K562 (cell line): ENCODE measurements around the gene ASIP. TPM values are rescaled to one million over a fixed set of nuclear protein-coding genes. Genes with fewer than 3 reads are reported as not detected.

Experiments
- ATAC-seq: fragments of 200-7000 bp; cut with Tn5 transposase; 3 replicates; pipeline ENCODE4 v1.9.1; 2020; ENCODE audit warnings: moderate library complexity
- BruUV-seq: library from RNA; stranded (reverse); fragments of 400-500 nt; replicated peaks from 2 replicates; lab custom pipeline; 2021; lab: Mats Ljungman, UMichigan
- CTCF ChIA-PET: fragments of 300-600 bp; formaldehyde crosslinking; extraction: SDS; loops from one replicate; lab custom pipeline; 2021; ENCODE audit warnings: low intra/inter-chr PET ratio; lab: Yijun Ruan, JAX
- POLR2A ChIA-PET: fragments of 300-600, 350-650 bp; sonication (Branson Sonifier 250); formaldehyde crosslinking; extraction: SDS; loops from one replicate; lab custom pipeline; 2021; ENCODE audit warnings: antibody characterized with exemption, inconsistent platforms; lab: Yijun Ruan, JAX
- DNase-seq, 4 experiments: peaks; one replicate each; pipeline versions ENCODE4 v3.0.0 to v3.0.0-alpha.2; 2011 to 2018; ENCODE audit warnings: low spot score in 3 of 4, mixed read lengths in 3 of 4; ENCODE audit errors: extremely low read depth in 1 of 4
- FAIRE-seq: peaks from 2 replicates; lab custom pipeline; 2011; peaks lifted over from hg19 to GRCh38; lab: Jason Lieb, UNC
- H2AFZ ChIP-seq: 2 replicates; pipeline ENCODE4 v1.6.0; 2011; ENCODE audit warnings: low read depth, low read length, control low read depth, inconsistent platforms
- H3K27ac ChIP-seq: fragments of 200-600 bp; 3 replicates; pipeline ENCODE4 v1.8.0; 2011; ENCODE audit warnings: low read depth, mild to moderate bottlenecking, control low read depth, inconsistent platforms, low read length, moderate library complexity, mixed read lengths; ENCODE audit errors: extremely low read depth
- H3K27me3 ChIP-seq, 2 experiments: fragments of 300-600 bp in 1 of 2; 2 replicates in 1 of 2; 3 replicates in 1 of 2; pipeline versions ENCODE4 v1.6.0 to v1.8.0; 2011; ENCODE audit warnings: inconsistent platforms in 2 of 2, low read length in 2 of 2, mild to moderate bottlenecking in 1 of 2, mixed read lengths in 1 of 2, moderate library complexity in 1 of 2; ENCODE audit not compliant: control insufficient read depth in 2 of 2, insufficient read depth in 2 of 2
- H3K36me3 ChIP-seq: fragments of 300-600 bp; 3 replicates; pipeline ENCODE4 v1.8.0; 2011; ENCODE audit warnings: mild to moderate bottlenecking, low read length, inconsistent platforms; ENCODE audit not compliant: control insufficient read depth, insufficient read depth
- H3K4me1 ChIP-seq, 2 experiments: fragments of 200-600 bp in 1 of 2; replicated peaks in 1 of 2; 2 replicates in 1 of 2; 3 replicates in 1 of 2; pipeline versions ENCODE4 v1.5.1 to v1.8.0; 2011; ENCODE audit warnings: inconsistent platforms in 2 of 2, low read length in 2 of 2, mild to moderate bottlenecking in 1 of 2, mixed read lengths in 1 of 2, moderate library complexity in 1 of 2; ENCODE audit not compliant: control insufficient read depth in 2 of 2, insufficient read depth in 2 of 2
- H3K4me2 ChIP-seq: 2 replicates; pipeline ENCODE4 v1.6.1; 2011; ENCODE audit warnings: low read length, control low read depth, inconsistent platforms, mixed read lengths; ENCODE audit not compliant: insufficient read depth
- H3K4me3 ChIP-seq: fragments of 200-600 bp; sonication (generic), shearing (Covaris generic); 2 replicates; pipeline ENCODE4 v1.5.1; 2016; ENCODE audit warnings: control low read depth, inconsistent platforms
- H3K79me2 ChIP-seq: fragments of 200-600 bp; 3 replicates; pipeline ENCODE4 v1.8.0; 2011; ENCODE audit warnings: low read length, inconsistent platforms; ENCODE audit not compliant: control insufficient read depth, insufficient read depth
- H3K9ac ChIP-seq, 2 experiments: 2 replicates each; pipeline versions ENCODE4 v1.6.0 to v1.6.1; 2011; ENCODE audit warnings: low read depth in 2 of 2, low read length in 2 of 2, control low read depth in 1 of 2, inconsistent platforms in 1 of 2, mild to moderate bottlenecking in 1 of 2, mixed read lengths in 1 of 2; ENCODE audit not compliant: insufficient read depth in 1 of 2
- H3K9me1 ChIP-seq: one replicate; pipeline ENCODE4 v1.6.0; 2011; ENCODE audit warnings: inconsistent platforms, mild to moderate bottlenecking, low read length, moderate library complexity; ENCODE audit not compliant: control insufficient read depth, insufficient read depth
- H3K9me3 ChIP-seq: replicated peaks from 2 replicates; pipeline ENCODE4 v1.5.1; 2011; ENCODE audit warnings: low read depth, low read length, inconsistent platforms; ENCODE audit not compliant: control insufficient read depth, insufficient read depth
- H4K20me1 ChIP-seq: replicated peaks from 2 replicates; pipeline ENCODE4 v1.6.1; 2011; ENCODE audit warnings: low read length, inconsistent platforms, mixed read lengths; ENCODE audit not compliant: control insufficient read depth, insufficient read depth
- BACH1 ChIP-seq: fragments of 200-800 bp; sonication (Bioruptor generic); IDR thresholded peaks from 2 replicates; pipeline ENCODE4 v1.6.1; 2016; ENCODE audit warnings: missing genetic modification characterization, missing compliant biosample characterization
- BMI1 ChIP-seq: fragments of 150-350 bp; IDR thresholded peaks from 2 replicates; pipeline ENCODE4 v1.6.1; 2014; ENCODE audit warnings: low read length
- CBX8 ChIP-seq: fragments of 200-600 bp; sonication (generic); IDR thresholded peaks from 2 replicates; pipeline ENCODE4 v1.6.1; 2012; ENCODE audit warnings: borderline replicate concordance, mixed run types, low read depth, mild to moderate bottlenecking, moderate library complexity, mixed read lengths, low read length, control low read depth, inconsistent platforms; ENCODE audit not compliant: poor library complexity, severe bottlenecking; ENCODE audit errors: extremely low read depth
- CREB5 ChIP-seq: fragments of 250-450 bp; sonication (Bioruptor Pico); IDR thresholded peaks from 2 replicates; pipeline ENCODE4 v1.5.0; 2020; ENCODE audit warnings: mild to moderate bottlenecking
- E2F3 ChIP-seq: fragments of 250-450 bp; sonication (Bioruptor Pico); IDR thresholded peaks from 2 replicates; pipeline ENCODE4 v1.4.0; 2020; ENCODE audit warnings: mild to moderate bottlenecking
- EZH2 ChIP-seq: IDR thresholded peaks from 2 replicates; pipeline ENCODE4 v1.6.1; 2012; ENCODE audit warnings: low read depth, mild to moderate bottlenecking, inconsistent platforms, low read length, borderline replicate concordance
- ILK ChIP-seq: fragments of 450-650 bp; IDR thresholded peaks from 2 replicates; pipeline ENCODE4 v1.6.1; 2016; ENCODE audit warnings: missing genetic modification characterization, low read depth, mild to moderate bottlenecking, missing compliant biosample characterization, moderate library complexity, borderline replicate concordance
- IRF2 ChIP-seq: sonication (generic); formaldehyde crosslinking; IDR thresholded peaks from 2 replicates; pipeline ENCODE4 v1.8.1; 2022; ENCODE audit warnings: mild to moderate bottlenecking, missing genetic modification reagents
- MBD2 ChIP-seq: sonication (generic); IDR thresholded peaks from 2 replicates; pipeline ENCODE4 v1.6.1; 2016; ENCODE audit warnings: low read depth, borderline replicate concordance
- NONO ChIP-seq, 2 experiments: fragments of 200-400 bp in 1 of 2; fragments of 450-650 bp in 1 of 2; formaldehyde crosslinking in 1 of 2; IDR thresholded peaks; 2 replicates each; pipeline ENCODE4 v1.6.1; 2017; ENCODE audit warnings: low read depth in 2 of 2, mild to moderate bottlenecking in 2 of 2, moderate library complexity in 2 of 2, low read length in 1 of 2
- NR2C1 ChIP-seq, 2 experiments: fragments of 450-650 bp; IDR thresholded peaks; 2 replicates each; pipeline ENCODE4 v1.6.1; 2017; ENCODE audit warnings: mild to moderate bottlenecking in 2 of 2, antibody characterized with exemption in 1 of 2, inconsistent platforms in 1 of 2, missing compliant biosample characterization in 1 of 2, missing genetic modification characterization in 1 of 2
- SMAD3 ChIP-seq: fragments of 450-650 bp; formaldehyde crosslinking; conservative IDR thresholded peaks from 2 replicates; pipeline ENCODE4 v1.4.0; 2020; ENCODE audit warnings: mild to moderate bottlenecking
- SUPT5H ChIP-seq: fragments of 450-650 bp; IDR thresholded peaks from 2 replicates; pipeline ENCODE4 v1.6.1; 2016
- ZC3H11A ChIP-seq: IDR thresholded peaks from 2 replicates; pipeline ENCODE4 v1.6.1; 2012; ENCODE audit warnings: low read depth, low read length, improper control_type of control experiment
- ZFP30 ChIP-seq: fragments of 250-450 bp; sonication (Bioruptor Pico); IDR thresholded peaks from 2 replicates; pipeline ENCODE4 v1.8.0; 2022; ENCODE audit warnings: moderate library complexity, mild to moderate bottlenecking, inconsistent platforms, borderline replicate concordance
- ZHX1 ChIP-seq: fragments of 150-350 bp; conservative IDR thresholded peaks from 2 replicates; pipeline ENCODE4 v1.6.1; 2014; ENCODE audit warnings: low read length
- ZNF224 ChIP-seq: sonication (generic); formaldehyde crosslinking; IDR thresholded peaks from 2 replicates; pipeline ENCODE4 v1.8.0; 2022; ENCODE audit warnings: mild to moderate bottlenecking, missing genetic modification reagents
- ZNF408 ChIP-seq: fragments of 250-450 bp; sonication (Bioruptor Pico); IDR thresholded peaks from 2 replicates; pipeline ENCODE4 v1.4.0; 2020; ENCODE audit warnings: low read depth, mild to moderate bottlenecking, moderate library complexity
- ZNF668 ChIP-seq: fragments of 250-450 bp; sonication (Bioruptor Pico); IDR thresholded peaks from 2 replicates; pipeline ENCODE4 v1.8.0; 2022; ENCODE audit warnings: mild to moderate bottlenecking, inconsistent platforms
- WGBS: fragments of 100-300 bp; shearing (Covaris generic); methylation state at CpG from one replicate; pipeline ENCODE4 v1.1.6; 2016; ENCODE audit warnings: low coverage, mixed read lengths; ENCODE audit not compliant: insufficient coverage; ENCODE audit errors: missing lambda C conversion rate; 5-methylcytosine and 5-hydroxymethylcytosine counted together
- in situ Hi-C: fragments of 300-500 bp; cut with MboI; formaldehyde crosslinking; loops from 4 replicates; pipeline ENCODE4 v1.15.0; 2018; ENCODE audit warnings: inconsistent platforms, mixed read lengths
- intact Hi-C: fragments of 100-400 bp; cut with micrococcal nuclease; formaldehyde crosslinking; loops from 2 replicates; pipeline ENCODE4 v1.14.2; 2022
- polyA plus RNA-seq, 8 experiments: library from polyadenylated mRNA; depleted of rRNA in 4 of 8; stranded (reverse) in 5 of 8; unstranded in 3 of 8; fragments of >200 nt; fragmentation: Nextera tagmentation in 2 of 8; fragmentation: Illumina TruSeq in 1 of 8; extraction: Ambion mirVana in 2 of 8; extraction: Trizol in 1 of 8; gene quantifications; 2 replicates each; pipeline versions ENCODE4 v1.2.1 to v1.2.3, GENCODE V29; 2011 to 2014; ENCODE audit warnings: inconsistent platforms in 1 of 8, missing spikeins in 1 of 8
- total RNA-seq, 7 experiments: library from RNA; depleted of rRNA in 6 of 7; stranded (reverse); fragments of >200 nt in 6 of 7; fragmentation: Illumina TruSeq in 2 of 7; extraction: Trizol in 2 of 7; gene quantifications; 2 replicates each; pipeline versions ENCODE4 v1.2.1 to v1.2.3, GENCODE V29; 2011 to 2021; ENCODE audit warnings: low replicate concordance in 1 of 7

The ASIP gene
- total and polyA plus RNA-seq, 9 of the 15 experiments (the other 6 are each of a cell fraction or from before 2014, with no cell fraction given) = not detected

- Histone ChIP-seq H3K27me3 (no peaks in the 10 kb centered on the region), H2AFZ (no peak overlapping the region), H3K4me2 (no peak overlapping the region), H3K9me1 (no peaks in the 10 kb centered on the region), H3K9ac (no peak overlapping the region), H3K27ac (no peak overlapping the region; the same call in 2 of the 3 replicates), H3K79me2 (no peaks in the 10 kb centered on the region), H4K20me1 (no peaks in the 10 kb centered on the region), H3K36me3 (no peaks in the 10 kb centered on the region), H3K4me3 (no peak overlapping the region), H3K4me1 (peaks cover 0 to 13% of the 10 kb centered on the region in 2 experiments; a peak in 3 of 5 replicates), H3K9me3 (no peaks in the 10 kb centered on the region)
- BruUV-seq = no TSS peak
- ChIA-PET CTCF (no interaction called here), POLR2A (interaction anchor here (0.9 kb wide), 1 partner anchor 13 kb away, joined by 3 read pairs; no protein-coding TSS in a partner anchor)
- WGBS = 25% methylated on average over 1 of the region's 1 CpG
- TF ChIP-seq BACH1 (tag) = no peak
- no peak for TF ChIP-seq MBD2
- no peak for TF ChIP-seq SUPT5H
- no peak for TF ChIP-seq NONO (IDR thresholded peaks at IDR 0.05; ENCODE audit: low read depth in 2 of 2, low read length in 1 of 2)
- no peak for TF ChIP-seq ZFP30
- no peak for TF ChIP-seq ZNF408
- no peak for TF ChIP-seq EZH2
- no peak for TF ChIP-seq NR2C1 (IDR thresholded peaks at IDR 0.05)
- TF ChIP-seq NR2C1 (tag; IDR thresholded peaks at IDR 0.05) = no peak
- TF ChIP-seq ILK (tag) = no peak
- no peak for TF ChIP-seq CREB5 (CRISPR knock-in tag)
- no peak for TF ChIP-seq IRF2 (CRISPR knock-in tag)
- TF ChIP-seq ZHX1 = no peak
- no peak for TF ChIP-seq ZC3H11A
- no peak for TF ChIP-seq SMAD3 (CRISPR knock-in tag)
- no peak for TF ChIP-seq ZNF224
- TF ChIP-seq BMI1 = no peak
- TF ChIP-seq E2F3 (CRISPR knock-in tag) = no peak
- TF ChIP-seq ZNF668 = no peak
- no peak for TF ChIP-seq CBX8
- FAIRE-seq (no peak), DNase-seq (no peak), ATAC-seq (no peak)
- intact Hi-C loops = loop anchor here (5.0 kb wide), 1 partner anchor 282 kb away; no protein-coding TSS in a partner anchor
- in situ Hi-C loops = loop anchor here (5.0 kb wide), 1 partner anchor 38 kb away; no protein-coding TSS in a partner anchor
Measured at GRCh38 chr20:34254979-34255378, 13.8 kb downstream of the ASIP start.
